NB4 (cell line): ENCODE measurements around the gene LDHAL6B.

Experiments used
- DNase-seq: peaks from one replicate; pipeline ENCODE4 v3.0.0; 2010; ENCODE audit warnings: low read depth
- H3K4me3 ChIP-seq: one replicate; pipeline ENCODE4 v1.5.1; 2011; ENCODE audit warnings: mild to moderate bottlenecking, low read depth, low read length, moderate library complexity
- MYC ChIP-seq: IDR thresholded peaks from 2 replicates; pipeline ENCODE4 v1.6.1; 2011; ENCODE audit warnings: low read depth, low read length
- POLR2A ChIP-seq: IDR thresholded peaks from 2 replicates; pipeline ENCODE4 v1.6.1; 2011; ENCODE audit warnings: mild to moderate bottlenecking; ENCODE audit not compliant: insufficient read length; ENCODE audit errors: extremely low read depth
- TF ChIP-seq, protein P1 (sequence below): IDR thresholded peaks from one replicate; pipeline ENCODE4 v1.5.1; 2012; ENCODE audit warnings: low read depth, low read length
- TF ChIP-seq, protein P2 (sequence below): IDR thresholded peaks from 2 replicates; pipeline ENCODE4 v1.6.1; 2011; ENCODE audit warnings: low read depth, low read length

The LDHAL6B gene

DNA sequence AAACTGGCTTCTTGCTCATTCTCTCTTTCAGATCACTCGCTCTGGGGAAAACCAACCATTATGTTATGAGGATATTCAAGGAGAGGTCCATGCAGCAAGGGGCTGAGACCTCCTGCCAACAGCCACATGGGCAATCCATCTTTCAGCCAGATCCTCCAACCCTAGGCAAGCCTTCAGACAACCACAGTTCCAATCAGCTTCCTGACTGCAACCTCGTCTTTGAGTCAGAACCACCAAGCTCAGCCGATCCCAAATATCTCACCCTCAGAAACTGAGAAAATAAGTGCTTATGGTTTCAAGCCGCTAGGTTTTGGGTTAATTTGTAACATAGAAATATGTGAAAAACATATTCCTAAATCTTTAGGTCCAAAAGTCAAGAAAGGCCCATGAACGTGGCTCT, 10.3 kb downstream of the LDHAL6B start:
- no peak overlapping the region for H3K4me3 ChIP-seq
- DNase-seq: no peak
- TF ChIP-seq POLR2A (no peak), MYC (no peak)
- TF ChIP-seq, protein P1, sequence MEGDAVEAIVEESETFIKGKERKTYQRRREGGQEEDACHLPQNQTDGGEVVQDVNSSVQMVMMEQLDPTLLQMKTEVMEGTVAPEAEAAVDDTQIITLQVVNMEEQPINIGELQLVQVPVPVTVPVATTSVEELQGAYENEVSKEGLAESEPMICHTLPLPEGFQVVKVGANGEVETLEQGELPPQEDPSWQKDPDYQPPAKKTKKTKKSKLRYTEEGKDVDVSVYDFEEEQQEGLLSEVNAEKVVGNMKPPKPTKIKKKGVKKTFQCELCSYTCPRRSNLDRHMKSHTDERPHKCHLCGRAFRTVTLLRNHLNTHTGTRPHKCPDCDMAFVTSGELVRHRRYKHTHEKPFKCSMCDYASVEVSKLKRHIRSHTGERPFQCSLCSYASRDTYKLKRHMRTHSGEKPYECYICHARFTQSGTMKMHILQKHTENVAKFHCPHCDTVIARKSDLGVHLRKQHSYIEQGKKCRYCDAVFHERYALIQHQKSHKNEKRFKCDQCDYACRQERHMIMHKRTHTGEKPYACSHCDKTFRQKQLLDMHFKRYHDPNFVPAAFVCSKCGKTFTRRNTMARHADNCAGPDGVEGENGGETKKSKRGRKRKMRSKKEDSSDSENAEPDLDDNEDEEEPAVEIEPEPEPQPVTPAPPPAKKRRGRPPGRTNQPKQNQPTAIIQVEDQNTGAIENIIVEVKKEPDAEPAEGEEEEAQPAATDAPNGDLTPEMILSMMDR: no peak
- TF ChIP-seq, protein P2, sequence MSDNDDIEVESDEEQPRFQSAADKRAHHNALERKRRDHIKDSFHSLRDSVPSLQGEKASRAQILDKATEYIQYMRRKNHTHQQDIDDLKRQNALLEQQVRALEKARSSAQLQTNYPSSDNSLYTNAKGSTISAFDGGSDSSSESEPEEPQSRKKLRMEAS: no peak

DNA sequence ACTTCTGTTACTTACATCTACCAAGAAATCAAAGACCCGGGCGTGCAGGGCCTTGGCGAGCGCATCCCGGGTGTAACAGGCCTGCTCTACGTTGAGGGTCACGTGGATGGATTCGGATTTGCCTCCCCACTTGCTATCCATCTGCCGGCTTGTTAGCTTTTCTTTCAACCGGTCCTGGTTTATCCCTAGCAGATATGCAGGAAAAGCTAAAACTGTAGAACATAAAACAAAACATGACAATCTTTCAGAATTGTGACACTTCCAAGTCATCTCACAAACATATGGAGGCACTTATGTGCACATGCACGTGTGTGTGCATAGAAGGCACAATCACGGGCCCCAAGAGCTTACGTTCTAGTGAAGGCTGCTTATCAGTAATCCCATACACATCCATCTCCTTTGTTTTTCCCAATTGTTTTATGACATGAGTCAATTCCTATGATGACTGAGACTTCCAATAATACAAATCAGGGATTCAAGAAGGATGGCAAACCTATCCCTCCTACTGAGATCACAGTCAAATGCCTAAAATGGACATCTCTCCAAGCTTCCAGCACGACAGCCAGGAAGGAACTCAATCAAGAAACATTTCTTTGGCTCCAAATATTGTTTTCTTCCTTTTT, 11.3 kb downstream of the LDHAL6B start:
- H3K4me3 ChIP-seq: no peak overlapping the region
- no peak for DNase-seq
- TF ChIP-seq MYC (no peak), POLR2A (no peak)
- TF ChIP-seq, protein P2: no peak
- TF ChIP-seq, protein P1: no peak

DNA sequence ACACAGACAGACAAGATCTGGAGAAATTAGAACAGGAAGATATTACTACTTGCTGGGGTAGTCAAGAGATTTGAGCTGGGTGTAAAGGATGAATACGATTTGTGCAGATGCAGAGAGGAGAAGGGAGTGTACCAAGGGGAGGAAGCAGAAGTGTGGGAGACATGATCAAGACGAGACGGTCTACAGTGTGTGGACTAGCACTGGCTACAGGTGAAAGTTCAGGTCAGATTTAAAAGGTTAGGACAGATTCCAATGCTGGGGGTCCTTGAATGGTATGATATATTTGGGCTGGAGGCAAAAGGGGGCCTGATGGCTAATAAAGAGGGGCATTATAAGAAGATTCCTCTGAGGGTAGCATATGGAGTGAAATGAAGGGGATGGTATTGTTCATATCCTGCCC, 12.1 kb downstream of the LDHAL6B start:
- TF ChIP-seq POLR2A: no peak
- TF ChIP-seq MYC: no peak
- TF ChIP-seq, protein P1: no peak
- TF ChIP-seq, protein P2: no peak
- DNase-seq: no peak
- H3K4me3 ChIP-seq: no peak overlapping the region

DNA sequence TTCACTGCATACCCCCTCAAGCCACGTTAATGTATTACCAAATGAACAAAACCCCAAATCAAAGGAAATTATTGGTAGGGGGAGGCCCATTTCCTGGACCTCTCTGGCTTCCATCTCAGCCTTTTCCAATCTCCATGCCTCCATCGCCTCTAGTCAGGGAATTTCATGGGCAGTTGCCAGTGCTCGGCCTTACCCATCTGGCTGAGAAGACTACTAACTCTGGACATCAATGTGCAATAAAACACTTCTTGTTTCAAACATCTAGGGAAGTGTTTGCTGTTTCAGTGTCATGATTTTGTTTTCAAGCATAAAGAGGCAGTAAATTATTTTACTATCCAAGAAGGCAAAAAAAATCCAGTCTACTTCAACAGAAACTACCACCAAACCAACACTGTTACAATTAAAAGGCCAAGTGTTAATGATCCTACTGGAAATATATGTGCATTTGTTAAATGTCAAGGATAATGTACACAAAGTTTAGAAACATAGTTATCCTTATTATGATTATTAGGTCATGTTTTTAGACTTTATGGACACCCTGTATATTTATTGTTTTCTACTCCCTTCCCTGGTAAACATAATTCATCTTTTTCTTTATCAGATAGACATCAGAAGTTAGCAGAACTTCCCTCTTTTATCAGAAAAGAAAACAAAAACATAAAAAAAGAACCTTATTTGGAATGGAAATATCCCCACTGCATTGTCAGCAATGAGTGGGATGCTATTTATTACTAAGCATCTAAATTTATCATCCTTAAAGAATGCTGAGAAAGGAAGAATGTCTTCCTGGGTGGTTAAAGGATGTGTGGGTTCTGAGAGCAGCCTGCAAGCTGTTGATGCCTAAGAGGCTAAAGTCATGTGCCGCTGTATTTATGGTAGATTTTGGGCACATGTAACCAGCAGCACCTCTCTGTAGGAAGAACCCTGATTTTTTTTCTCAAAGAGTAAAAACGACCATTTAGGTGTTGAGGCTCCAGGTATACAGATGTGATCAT, 15.2 kb downstream of the LDHAL6B start:
- no peak overlapping the region for H3K4me3 ChIP-seq
- TF ChIP-seq POLR2A (no peak), MYC (no peak)
- TF ChIP-seq, protein P2: no peak
- TF ChIP-seq, protein P1: no peak
- no peak for DNase-seq

DNA sequence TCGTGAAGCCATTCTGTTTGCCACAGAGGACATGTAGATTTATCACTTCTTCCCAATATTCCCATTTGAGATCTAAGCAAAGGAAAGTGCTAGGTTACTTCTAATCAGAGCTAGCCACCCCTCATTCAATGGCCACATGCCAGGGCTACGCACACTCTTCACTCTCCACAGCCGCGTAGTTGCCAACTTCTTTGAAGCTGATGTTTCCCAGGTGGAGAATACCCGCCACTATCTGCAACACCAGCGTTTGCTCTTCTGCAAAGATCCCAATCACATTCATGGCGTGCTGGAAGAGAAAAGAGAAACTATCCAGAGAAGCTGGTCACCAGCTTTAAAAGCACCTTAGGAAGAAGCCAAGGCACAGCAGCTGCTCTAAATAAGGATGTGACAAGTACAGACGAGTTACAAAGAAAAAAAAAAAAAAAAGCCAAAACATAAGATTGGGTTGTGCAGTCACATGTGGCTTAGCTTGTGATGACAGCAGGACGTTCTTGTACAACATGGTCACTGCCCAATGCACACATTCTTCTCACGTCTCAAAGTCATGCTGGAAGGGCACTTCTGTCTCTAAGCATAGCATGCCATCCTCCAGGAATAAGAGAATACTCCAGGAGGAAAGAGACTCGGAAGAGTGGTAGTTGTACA, 16.4 kb downstream of the LDHAL6B start:
- TF ChIP-seq, protein P2: no peak
- TF ChIP-seq MYC: no peak
- TF ChIP-seq, protein P1: no peak
- TF ChIP-seq POLR2A: no peak
- DNase-seq: no peak
- no peak overlapping the region for H3K4me3 ChIP-seq
